Lower leg skin (tissue), 3 donors: ENCODE data around the gene PSMD9.

Experiments
- POLR2A ChIP-seq, 2 donors: fragments of 450-650 bp; IDR thresholded peaks; one replicate each; pipeline ENCODE4 v1.6.1; 2016 to 2017; ENCODE audit warnings: antibody characterized with exemption in 2 of 2, mild to moderate bottlenecking in 1 of 2, moderate library complexity in 1 of 2
- TF ChIP-seq, protein P1 (sequence below), 3 donors: fragments of 450-650 bp; IDR thresholded peaks; one replicate each; pipeline ENCODE4 v1.5.1; 2016; ENCODE audit warnings: antibody characterized with exemption in 3 of 3, mild to moderate bottlenecking in 3 of 3, moderate library complexity in 2 of 3

DNA sequence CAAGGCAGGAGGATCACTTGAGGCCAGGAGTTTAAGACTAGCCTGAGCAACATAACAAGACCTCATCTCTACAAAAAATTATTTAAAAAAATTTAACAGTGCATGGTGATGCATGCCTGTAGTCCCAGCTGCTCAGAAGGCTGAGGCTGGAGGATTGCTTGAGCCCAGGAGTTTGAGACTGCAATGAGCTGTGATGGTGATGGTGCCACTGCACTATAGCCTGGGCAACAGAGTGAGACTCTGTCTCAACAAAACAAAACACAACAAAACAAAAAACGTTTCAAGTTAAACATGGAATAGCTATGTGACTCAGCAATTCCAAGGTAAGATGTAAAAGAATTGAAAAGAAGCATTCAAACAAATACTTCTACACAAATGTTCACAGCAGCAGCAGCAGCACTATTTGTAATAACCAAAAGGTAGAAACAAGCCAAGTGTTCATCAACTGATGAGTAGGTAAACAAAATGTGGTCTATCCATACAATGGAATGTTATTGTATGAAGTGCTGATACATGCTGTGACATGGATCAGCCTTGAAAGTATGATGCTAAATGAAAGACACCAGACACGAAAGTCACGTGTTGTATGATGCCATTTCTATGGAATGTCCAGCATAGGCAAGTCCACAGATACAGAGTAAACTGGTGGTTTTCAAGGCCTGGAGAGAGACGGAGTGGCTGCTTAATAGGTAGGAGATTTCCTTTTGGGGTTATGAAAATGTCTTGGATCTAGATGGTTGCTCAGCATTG is 61.2 kb downstream of the PSMD9 start:
- TF ChIP-seq, protein P1, sequence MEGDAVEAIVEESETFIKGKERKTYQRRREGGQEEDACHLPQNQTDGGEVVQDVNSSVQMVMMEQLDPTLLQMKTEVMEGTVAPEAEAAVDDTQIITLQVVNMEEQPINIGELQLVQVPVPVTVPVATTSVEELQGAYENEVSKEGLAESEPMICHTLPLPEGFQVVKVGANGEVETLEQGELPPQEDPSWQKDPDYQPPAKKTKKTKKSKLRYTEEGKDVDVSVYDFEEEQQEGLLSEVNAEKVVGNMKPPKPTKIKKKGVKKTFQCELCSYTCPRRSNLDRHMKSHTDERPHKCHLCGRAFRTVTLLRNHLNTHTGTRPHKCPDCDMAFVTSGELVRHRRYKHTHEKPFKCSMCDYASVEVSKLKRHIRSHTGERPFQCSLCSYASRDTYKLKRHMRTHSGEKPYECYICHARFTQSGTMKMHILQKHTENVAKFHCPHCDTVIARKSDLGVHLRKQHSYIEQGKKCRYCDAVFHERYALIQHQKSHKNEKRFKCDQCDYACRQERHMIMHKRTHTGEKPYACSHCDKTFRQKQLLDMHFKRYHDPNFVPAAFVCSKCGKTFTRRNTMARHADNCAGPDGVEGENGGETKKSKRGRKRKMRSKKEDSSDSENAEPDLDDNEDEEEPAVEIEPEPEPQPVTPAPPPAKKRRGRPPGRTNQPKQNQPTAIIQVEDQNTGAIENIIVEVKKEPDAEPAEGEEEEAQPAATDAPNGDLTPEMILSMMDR (IDR thresholded peaks at IDR 0.05), result no peak
- no peak for TF ChIP-seq POLR2A (IDR thresholded peaks at IDR 0.05)
